Endodermal cell (in vitro differentiated cells): ENCODE measurements around the gene ATP5PD. TPM values are rescaled to one million over a fixed set of nuclear protein-coding genes. Genes with fewer than 3 reads are reported as not detected.
A peak's percentile ranks its signal among the peaks of the same experiment; 100 is the strongest.
"Not testable (repeated sequence)": the region's sequence is repeated elsewhere in the genome, so short reads cannot be mapped to it uniquely, and the experiment has no call there.

Experiments used
- DNase-seq: peaks from one replicate; pipeline ENCODE4 v3.0.0-alpha.2; 2017
- H3K27ac ChIP-seq: 2 replicates; pipeline ENCODE4 v1.5.1; 2013; ENCODE audit warnings: mild to moderate bottlenecking, low read depth, low read length, moderate library complexity
- H3K27me3 ChIP-seq: 2 replicates; pipeline ENCODE4 v1.6.1; 2013; ENCODE audit warnings: mild to moderate bottlenecking, low read length, moderate library complexity; ENCODE audit not compliant: insufficient read depth, control insufficient read depth, poor library complexity, severe bottlenecking
- H3K36me3 ChIP-seq: 2 replicates; pipeline ENCODE4 v1.7.0; 2013; ENCODE audit warnings: mild to moderate bottlenecking, low read length, moderate library complexity; ENCODE audit not compliant: control insufficient read depth, insufficient read depth
- H3K4me1 ChIP-seq: one replicate; pipeline ENCODE4 v1.7.0; 2013; ENCODE audit warnings: low read length; ENCODE audit not compliant: control insufficient read depth, insufficient read depth
- H3K4me3 ChIP-seq: 2 replicates; pipeline ENCODE4 v1.5.1; 2013; ENCODE audit warnings: mild to moderate bottlenecking, low read length, moderate library complexity
- H3K9ac ChIP-seq: 2 replicates; pipeline ENCODE4 v1.6.1; 2013; ENCODE audit warnings: mild to moderate bottlenecking, low read length, moderate library complexity; ENCODE audit not compliant: poor library complexity, severe bottlenecking; ENCODE audit errors: extremely low read depth
- H3K9me3 ChIP-seq: 2 replicates; pipeline ENCODE4 v1.6.1; 2013; ENCODE audit warnings: mild to moderate bottlenecking, low read length, moderate library complexity; ENCODE audit not compliant: control insufficient read depth
- H3K27ac Mint-ChIP-seq: 2 replicates; pipeline ENCODE4 v1.8.0; 2020; ENCODE audit warnings: mixed read lengths
- H3K27me3 Mint-ChIP-seq: 2 replicates; pipeline ENCODE4 v1.8.0; 2021; ENCODE audit warnings: mild to moderate bottlenecking, mixed read lengths; ENCODE audit not compliant: insufficient read depth
- H3K36me3 Mint-ChIP-seq: 2 replicates; pipeline ENCODE4 v1.8.0; 2020; ENCODE audit warnings: low read depth, mixed read lengths
- H3K4me1 Mint-ChIP-seq: 2 replicates; pipeline ENCODE4 v1.8.0; 2020; ENCODE audit warnings: mixed read lengths
- H3K4me3 Mint-ChIP-seq: 2 replicates; pipeline ENCODE4 v1.8.0; 2020; ENCODE audit warnings: mild to moderate bottlenecking, moderate library complexity, mixed read lengths
- H3K9me3 Mint-ChIP-seq: 2 replicates; pipeline ENCODE4 v1.8.0; 2020; ENCODE audit warnings: mild to moderate bottlenecking, mixed read lengths
- CTCF ChIP-seq: fragments of 200-600 bp; sonication (generic); conservative IDR thresholded peaks from 2 replicates; pipeline ENCODE4 v1.5.0; 2021; ENCODE audit warnings: antibody characterized with exemption, mild to moderate bottlenecking
- WGBS, 2 experiments: methylation state at CpG; one replicate each; pipeline versions ENCODE4 v1.1.5 to v1.1.7; 2013; ENCODE audit warnings: missing lambda C conversion rate in 2 of 2, mixed read lengths in 1 of 2; ENCODE audit not compliant: insufficient coverage in 1 of 2, insufficient read length in 1 of 2; 5-methylcytosine and 5-hydroxymethylcytosine counted together
- total RNA-seq, 2 donors: library from RNA; stranded (reverse); fragmentation: NEBNext Ultra II Directional in 1 of 2; extraction: Animal tissue kit (Norgen Biotek cat#: 25700) in 1 of 2; gene quantifications; 2 replicates in 1 of 2; 3 replicates in 1 of 2; pipeline ENCODE4 v1.2.1, GENCODE V29; 2021

The ATP5PD gene
- total RNA-seq, 2 donors from 2014 or later, result 244 to 295 TPM

- Mint-ChIP-seq H3K4me1 (peaks cover 40% of the 10 kb centered on the region), H3K27ac (peak overlapping the region; percentile 92), H3K36me3 (peaks cover 34% of the 10 kb centered on the region), H3K9me3 (no peaks in the 10 kb centered on the region), H3K4me3 (peak overlapping the region; percentile 98), H3K27me3 (no peaks in the 10 kb centered on the region)
- H3K36me3 ChIP-seq, result peaks cover 38% of the 10 kb centered on the region
- no peak overlapping the region for H3K27ac ChIP-seq
- no peak overlapping the region for H3K9ac ChIP-seq
- DNase-seq, result peak; percentile 87
- WGBS, 2 experiments, result 33 to 89% methylated on average over 1 to 7 of the region's 7 CpGs
- no peak for TF ChIP-seq CTCF
- H3K9me3 ChIP-seq, result no peaks in the 10 kb centered on the region
- H3K4me1 ChIP-seq, result no peaks in the 10 kb centered on the region
- no peaks in the 10 kb centered on the region for H3K27me3 ChIP-seq
- peak overlapping the region; percentile 32 for H3K4me3 ChIP-seq
Measured at GRCh38 chr17:75044716-75045115, 2.1 kb downstream of the ATP5PD start.

DNA sequence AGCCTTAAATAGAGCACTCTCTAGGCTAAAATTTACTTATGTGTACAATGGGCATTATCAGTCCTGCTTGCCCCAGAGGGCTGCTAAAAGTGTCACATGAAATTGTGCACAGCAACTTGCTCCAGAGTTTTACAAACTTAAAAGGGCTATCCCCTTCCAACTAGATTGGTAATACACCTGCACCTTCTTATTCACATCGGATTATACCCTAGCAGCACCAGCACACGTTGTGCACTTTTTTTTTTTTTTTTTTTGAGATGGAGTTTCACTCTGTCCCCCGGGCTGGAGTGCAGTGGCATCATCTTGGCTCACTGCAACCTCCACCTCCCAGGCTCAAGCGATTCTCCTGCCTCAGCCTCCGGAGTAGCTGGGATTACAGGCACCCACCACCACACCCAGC, 3.0 kb downstream of the ATP5PD start:
- not testable (repeated sequence) for H3K9me3 ChIP-seq, H3K4me3 ChIP-seq, H3K27me3 Mint-ChIP-seq, H3K4me3 Mint-ChIP-seq, H3K27ac ChIP-seq, DNase-seq, H3K27ac Mint-ChIP-seq, H3K4me1 ChIP-seq, H3K9ac ChIP-seq, H3K9me3 Mint-ChIP-seq, H3K27me3 ChIP-seq
- peaks cover 39% of the 10 kb centered on the region for H3K36me3 ChIP-seq
- H3K36me3 Mint-ChIP-seq, result peaks cover 33% of the 10 kb centered on the region
- 40 to 87% methylated on average over 1 to 4 of the region's 5 CpGs for WGBS, 2 experiments
- H3K4me1 Mint-ChIP-seq, result peaks cover 33% of the 10 kb centered on the region

GRCh38 chr17:75041656-75042280, 5.0 kb downstream of the ATP5PD start:
- Histone ChIP-seq H3K4me1 (no peaks in the 10 kb centered on the region), H3K36me3 (peaks cover 44% of the 10 kb centered on the region), H3K4me3 (no peak overlapping the region), H3K27ac (no peak overlapping the region), H3K9me3 (no peaks in the 10 kb centered on the region), H3K9ac (no peak overlapping the region), H3K27me3 (no peaks in the 10 kb centered on the region)
- Mint-ChIP-seq H3K4me3 (no peak overlapping the region), H3K9me3 (no peaks in the 10 kb centered on the region), H3K27me3 (no peaks in the 10 kb centered on the region), H3K4me1 (peaks cover 23% of the 10 kb centered on the region), H3K27ac (peak overlapping the region; percentile 72), H3K36me3 (peaks cover 37% of the 10 kb centered on the region)
- WGBS, 2 experiments, result 85 to 89% methylated on average over 10 to 12 of the region's 12 CpGs
- DNase-seq, result peak; percentile 86
- no peak for TF ChIP-seq CTCF

GRCh38 chr17:75039238-75039637, 7.5 kb downstream of the ATP5PD start:
- Histone ChIP-seq H3K36me3 (peaks cover 44% of the 10 kb centered on the region), H3K9me3 (no peaks in the 10 kb centered on the region), H3K27ac (no peak overlapping the region), H3K4me1 (no peaks in the 10 kb centered on the region), H3K27me3 (no peaks in the 10 kb centered on the region), H3K4me3 (no peak overlapping the region), H3K9ac (no peak overlapping the region)
- DNase-seq, result no peak
- no peak for TF ChIP-seq CTCF
- Mint-ChIP-seq H3K9me3 (no peaks in the 10 kb centered on the region), H3K36me3 (peaks cover 43% of the 10 kb centered on the region), H3K4me3 (no peak overlapping the region), H3K4me1 (peaks cover 15% of the 10 kb centered on the region), H3K27me3 (no peaks in the 10 kb centered on the region), H3K27ac (no peak overlapping the region)
- 91 to 97% methylated on average over 5 of the region's 5 CpGs for WGBS, 2 experiments
